HCT116 (cell line): Measurements from ENCODE around the gene LAMB4. TPM values are rescaled to one million over a fixed set of nuclear protein-coding genes. Genes with fewer than 3 reads are reported as not detected.

Source experiments
- ATAC-seq: fragments of 200-7000 bp; cut with Tn5 transposase; 2 replicates; pipeline ENCODE4 v1.9.1; 2020; ENCODE audit warnings: mild to moderate bottlenecking, moderate library complexity
- BruUV-seq: library from RNA; stranded (reverse); fragments of 400-500 nt; replicated peaks from 2 replicates; lab custom pipeline; 2021; lab: Mats Ljungman, UMichigan
- CTCF ChIA-PET: fragments of 300-600 bp; sonication (Branson Sonifier 250); formaldehyde crosslinking; loops from one replicate; lab custom pipeline; 2021; ENCODE audit warnings: antibody characterized with exemption; lab: Charles Lee
- POLR2A ChIA-PET: fragments of 300-600, 350-600 bp; sonication (Branson Sonifier 250); formaldehyde crosslinking; loops from one replicate; lab custom pipeline; 2021; ENCODE audit warnings: antibody characterized with exemption; lab: Charles Lee
- RAD21 ChIA-PET, 2 experiments: fragments of 300-600 bp; sonication (Branson Sonifier 250); formaldehyde crosslinking; loops; one replicate each; lab custom pipeline; 2023; ENCODE audit warnings: low total read pairs in 2 of 2; ENCODE audit not compliant: uncharacterized antibody in 2 of 2, unreplicated experiment in 2 of 2, low non-redundant PET in 1 of 2; lab: Charles Lee
- DNase-seq: peaks from one replicate; pipeline ENCODE4 v3.0.0-alpha.2; 2010; ENCODE audit warnings: low read depth, low spot score
- H2AFZ ChIP-seq: fragments of 200-600 bp; shearing (Covaris generic), sonication (generic); 2 replicates; pipeline ENCODE4 v1.6.1; 2017; ENCODE audit warnings: low read depth, mixed run types, mixed read lengths, antibody characterized with exemption, low read length; ENCODE audit not compliant: poor library complexity, severe bottlenecking
- H3K27ac ChIP-seq: 2 replicates; pipeline ENCODE4 v1.5.1; 2012; ENCODE audit warnings: low read depth, low read length
- H3K27me3 ChIP-seq: fragments of 200-600 bp; sonication (generic); 2 replicates; pipeline ENCODE4 v1.6.1; 2016; ENCODE audit warnings: mixed run types, low read length, mixed read lengths; ENCODE audit not compliant: insufficient read depth
- H3K36me3 ChIP-seq, 2 experiments: fragments of 200-500 bp in 1 of 2; fragments of 200-600 bp in 1 of 2; sonication (Bioruptor generic) in 1 of 2; sonication (generic) in 1 of 2; 2 replicates each; pipeline versions ENCODE4 v1.5.1 to v1.6.1; 2014 to 2016; ENCODE audit warnings: low read length in 2 of 2, inconsistent platforms in 1 of 2, mixed read lengths in 1 of 2, mixed run types in 1 of 2; ENCODE audit not compliant: insufficient read depth in 2 of 2, control insufficient read depth in 1 of 2
- H3K4me1 ChIP-seq, 2 experiments: fragments of 200-600 bp in 1 of 2; sonication (generic) in 1 of 2; 2 replicates each; pipeline versions ENCODE4 v1.5.1 to v1.6.1; 2012 to 2017; ENCODE audit warnings: low read length in 2 of 2, inconsistent platforms in 1 of 2, mild to moderate bottlenecking in 1 of 2, mixed read lengths in 1 of 2, mixed run types in 1 of 2, moderate library complexity in 1 of 2; ENCODE audit not compliant: insufficient read depth in 2 of 2, control insufficient read depth in 1 of 2
- H3K4me2 ChIP-seq: fragments of 200-600 bp; sonication (generic); 2 replicates; pipeline ENCODE4 v1.6.1; 2017; ENCODE audit warnings: mixed run types, low read length, mixed read lengths
- H3K4me3 ChIP-seq, 2 experiments: fragments of 200-600 bp in 1 of 2; sonication (generic) in 1 of 2; replicated peaks in 1 of 2; 2 replicates each; pipeline ENCODE4 v1.5.1; 2011 to 2016; ENCODE audit warnings: low read length in 2 of 2, control low read depth in 1 of 2, low read depth in 1 of 2, mild to moderate bottlenecking in 1 of 2, mixed read lengths in 1 of 2, mixed run types in 1 of 2
- H3K79me2 ChIP-seq: fragments of 200-600 bp; sonication (generic); 2 replicates; pipeline ENCODE4 v1.6.1; 2017; ENCODE audit warnings: mild to moderate bottlenecking, mixed run types, low read length, moderate library complexity, mixed read lengths; ENCODE audit not compliant: insufficient read depth
- H3K9ac ChIP-seq: fragments of 200-600 bp; sonication (generic); 2 replicates; pipeline ENCODE4 v1.6.1; 2016; ENCODE audit warnings: low read length, mixed read lengths
- H3K9me2 ChIP-seq: fragments of 200-600 bp; sonication (generic), shearing (Covaris generic); 2 replicates; pipeline ENCODE4 v1.6.1; 2017; ENCODE audit warnings: mixed run types, mild to moderate bottlenecking, moderate library complexity; ENCODE audit not compliant: insufficient read depth
- H3K9me3 ChIP-seq, 2 experiments: fragments of 200-500 bp in 1 of 2; fragments of 200-600 bp in 1 of 2; sonication (Bioruptor generic) in 1 of 2; sonication (generic) in 1 of 2; 2 replicates each; pipeline ENCODE4 v1.6.1; 2014 to 2017; ENCODE audit warnings: low read length in 2 of 2, mixed read lengths in 2 of 2, inconsistent platforms in 1 of 2, low read depth in 1 of 2, mild to moderate bottlenecking in 1 of 2, mixed run types in 1 of 2, moderate library complexity in 1 of 2; ENCODE audit not compliant: control insufficient read depth in 1 of 2, insufficient read depth in 1 of 2
- H4K20me1 ChIP-seq: fragments of 200-600 bp; sonication (generic), shearing (Covaris generic); 2 replicates; pipeline ENCODE4 v1.6.1; 2017; ENCODE audit warnings: mixed run types, mild to moderate bottlenecking, moderate library complexity; ENCODE audit not compliant: insufficient read depth
- CBX3 ChIP-seq: IDR thresholded peaks from 2 replicates; pipeline ENCODE4 v1.6.1; 2012; ENCODE audit warnings: low read depth
- CEBPB ChIP-seq: IDR thresholded peaks from 2 replicates; pipeline ENCODE4 v1.6.1; 2012; ENCODE audit warnings: low read depth
- POLR2AphosphoS5 ChIP-seq: IDR thresholded peaks from 2 replicates; pipeline ENCODE4 v1.6.1; 2011; ENCODE audit warnings: mild to moderate bottlenecking, low read depth, low read length, moderate library complexity
- RAD21 ChIP-seq: IDR thresholded peaks from 2 replicates; pipeline ENCODE4 v1.6.1; 2012; ENCODE audit warnings: low read depth, mild to moderate bottlenecking
- SRF ChIP-seq: IDR thresholded peaks from 2 replicates; pipeline ENCODE4 v1.6.1; 2012; ENCODE audit warnings: low read depth
- intact Hi-C: fragments of 100-400 bp; cut with micrococcal nuclease; formaldehyde crosslinking; loops from 2 replicates; pipeline ENCODE4 v1.10.0; 2022
- total RNA-seq: library from RNA; stranded (reverse); gene quantifications from one replicate; pipeline ENCODE4 v1.2.1, GENCODE V29; 2021; ENCODE audit not compliant: unreplicated experiment
- TF ChIP-seq, protein P1 (sequence below), 3 experiments: fragments of 200-600 bp in 1 of 3; sonication (generic) in 1 of 3; IDR thresholded peaks in 2 of 3; conservative IDR thresholded peaks in 1 of 3; 2 replicates each; pipeline ENCODE4 v1.5.1; 2012 to 2017; ENCODE audit warnings: low read depth in 2 of 3, low read length in 2 of 3, antibody characterized with exemption in 1 of 3, borderline replicate concordance in 1 of 3, control low read depth in 1 of 3, mild to moderate bottlenecking in 1 of 3, mixed read lengths in 1 of 3, mixed run types in 1 of 3, moderate library complexity in 1 of 3; ENCODE audit not compliant: insufficient read depth in 1 of 3
- TF ChIP-seq, protein P2 (sequence below): IDR thresholded peaks from 2 replicates; pipeline ENCODE4 v1.6.1; 2011; ENCODE audit warnings: mild to moderate bottlenecking, low read length, moderate library complexity; ENCODE audit not compliant: insufficient replicate concordance; ENCODE audit errors: extremely low read depth

Gene LAMB4
- total RNA-seq, 1 experiment from 2014 or later: not detected

DNA sequence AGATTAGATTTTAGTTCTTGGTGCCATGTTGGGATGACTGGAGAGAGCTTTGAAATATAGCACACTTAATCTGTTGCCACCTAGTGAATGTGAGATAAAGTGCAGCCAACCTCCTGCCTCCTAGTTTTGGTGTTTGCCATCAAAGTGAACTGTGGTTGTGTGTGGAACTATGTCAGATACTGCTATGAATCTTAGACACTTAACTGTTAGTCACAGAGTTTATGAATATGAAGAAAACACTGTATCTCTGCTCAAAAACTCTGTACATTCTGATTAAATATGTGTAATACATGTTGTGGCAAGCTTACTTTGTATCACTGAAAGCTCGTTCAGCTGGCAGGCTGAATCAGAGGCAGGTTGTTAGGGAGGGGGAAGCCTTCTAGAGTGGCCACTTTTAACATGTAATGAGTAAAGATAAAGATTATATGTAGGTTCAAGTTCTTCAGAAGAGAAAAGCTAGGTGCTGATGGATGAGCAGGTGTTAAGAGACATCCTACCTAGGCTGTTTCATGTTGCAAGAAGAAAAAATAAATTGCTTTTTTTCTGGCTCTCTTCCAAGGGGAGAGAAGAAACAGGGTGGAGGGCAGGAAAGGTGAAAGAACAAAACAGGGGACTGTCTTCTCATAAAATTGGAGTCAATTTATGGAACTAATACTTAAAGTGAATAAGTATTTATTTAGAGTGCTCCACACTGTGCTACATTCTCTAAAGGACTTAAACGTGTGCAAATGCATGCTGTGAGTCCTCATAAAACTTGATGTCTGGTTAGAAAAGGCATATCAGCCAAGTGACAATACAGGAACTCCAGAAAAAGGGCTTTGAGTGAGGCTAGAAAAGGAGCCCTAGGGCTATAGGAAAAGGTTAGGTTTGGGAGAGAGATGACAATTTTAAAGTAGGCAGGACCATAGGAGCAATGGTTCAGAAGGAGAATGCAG, 113.1 kb downstream of the LAMB4 start (continued):
- peak; percentile 45; the same call in 1 of the 2 replicates for TF ChIP-seq RAD21
- TF ChIP-seq CBX3: no peak
- no peak for TF ChIP-seq CEBPB
- no peak for TF ChIP-seq POLR2AphosphoS5
- no peak for TF ChIP-seq SRF
- TF ChIP-seq, protein P1, sequence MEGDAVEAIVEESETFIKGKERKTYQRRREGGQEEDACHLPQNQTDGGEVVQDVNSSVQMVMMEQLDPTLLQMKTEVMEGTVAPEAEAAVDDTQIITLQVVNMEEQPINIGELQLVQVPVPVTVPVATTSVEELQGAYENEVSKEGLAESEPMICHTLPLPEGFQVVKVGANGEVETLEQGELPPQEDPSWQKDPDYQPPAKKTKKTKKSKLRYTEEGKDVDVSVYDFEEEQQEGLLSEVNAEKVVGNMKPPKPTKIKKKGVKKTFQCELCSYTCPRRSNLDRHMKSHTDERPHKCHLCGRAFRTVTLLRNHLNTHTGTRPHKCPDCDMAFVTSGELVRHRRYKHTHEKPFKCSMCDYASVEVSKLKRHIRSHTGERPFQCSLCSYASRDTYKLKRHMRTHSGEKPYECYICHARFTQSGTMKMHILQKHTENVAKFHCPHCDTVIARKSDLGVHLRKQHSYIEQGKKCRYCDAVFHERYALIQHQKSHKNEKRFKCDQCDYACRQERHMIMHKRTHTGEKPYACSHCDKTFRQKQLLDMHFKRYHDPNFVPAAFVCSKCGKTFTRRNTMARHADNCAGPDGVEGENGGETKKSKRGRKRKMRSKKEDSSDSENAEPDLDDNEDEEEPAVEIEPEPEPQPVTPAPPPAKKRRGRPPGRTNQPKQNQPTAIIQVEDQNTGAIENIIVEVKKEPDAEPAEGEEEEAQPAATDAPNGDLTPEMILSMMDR (IDR thresholded peaks at IDR 0.05 in 2 of 3, conservative IDR thresholded peaks at IDR 0.05 in 1 of 3; ENCODE audit: borderline replicate concordance in 1 of 3, insufficient read depth in 1 of 3, low read depth in 2 of 3, low read length in 2 of 3): peak in 2 of 3 experiments; percentile 50 to 56; a peak in 3 of 6 replicates

- TF ChIP-seq, protein P2, sequence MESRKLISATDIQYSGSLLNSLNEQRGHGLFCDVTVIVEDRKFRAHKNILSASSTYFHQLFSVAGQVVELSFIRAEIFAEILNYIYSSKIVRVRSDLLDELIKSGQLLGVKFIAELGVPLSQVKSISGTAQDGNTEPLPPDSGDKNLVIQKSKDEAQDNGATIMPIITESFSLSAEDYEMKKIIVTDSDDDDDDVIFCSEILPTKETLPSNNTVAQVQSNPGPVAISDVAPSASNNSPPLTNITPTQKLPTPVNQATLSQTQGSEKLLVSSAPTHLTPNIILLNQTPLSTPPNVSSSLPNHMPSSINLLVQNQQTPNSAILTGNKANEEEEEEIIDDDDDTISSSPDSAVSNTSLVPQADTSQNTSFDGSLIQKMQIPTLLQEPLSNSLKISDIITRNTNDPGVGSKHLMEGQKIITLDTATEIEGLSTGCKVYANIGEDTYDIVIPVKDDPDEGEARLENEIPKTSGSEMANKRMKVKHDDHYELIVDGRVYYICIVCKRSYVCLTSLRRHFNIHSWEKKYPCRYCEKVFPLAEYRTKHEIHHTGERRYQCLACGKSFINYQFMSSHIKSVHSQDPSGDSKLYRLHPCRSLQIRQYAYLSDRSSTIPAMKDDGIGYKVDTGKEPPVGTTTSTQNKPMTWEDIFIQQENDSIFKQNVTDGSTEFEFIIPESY: no peak
- DNase-seq (no peak), ATAC-seq (no peak)
- Histone ChIP-seq H3K4me1 (peaks cover 20 to 25% of the 10 kb centered on the region in 2 experiments), H3K4me2 (no peak overlapping the region), H3K9me2 (no peaks in the 10 kb centered on the region), H4K20me1 (no peaks in the 10 kb centered on the region), H3K27me3 (no peaks in the 10 kb centered on the region), H3K36me3 (no peaks in the 10 kb centered on the region), H2AFZ (no peak overlapping the region), H3K9me3 (no peaks in the 10 kb centered on the region), H3K79me2 (no peaks in the 10 kb centered on the region), H3K4me3 (no peak overlapping the region), H3K9ac (no peak overlapping the region), H3K27ac (no peak overlapping the region; the same call in 1 of the 2 replicates)
- intact Hi-C loops: no loop called here
- POLR2A ChIA-PET: interaction anchor here (1.4 kb wide), 1 partner anchor 21 kb away, joined by 4 read pairs; no protein-coding TSS in a partner anchor
- BruUV-seq: no TSS peak
- RAD21 ChIA-PET: no interaction called here
- CTCF ChIA-PET: interaction anchor here (1.1 kb wide), 1 partner anchor 17 kb away, joined by 3 read pairs; no protein-coding TSS in a partner anchor
Observed at GRCh38 chr7:108015740-108016139, 114.4 kb downstream of the LAMB4 start.
